Esophagus (tissue), 2 donors: ENCODE measurements around the gene NFIB. TPM values are rescaled to one million over a fixed set of nuclear protein-coding genes. Genes with fewer than 3 reads are reported as not detected.

Source experiments
- H3K27ac ChIP-seq, 2 donors: one replicate each; pipeline ENCODE4 v1.5.1; 2013; ENCODE audit warnings: low read depth in 2 of 2, mild to moderate bottlenecking in 2 of 2, inconsistent platforms in 1 of 2, low read length in 1 of 2, moderate library complexity in 1 of 2
- H3K27me3 ChIP-seq, 2 donors: one replicate each; pipeline ENCODE4 v1.6.1; 2013; ENCODE audit warnings: low read length in 2 of 2, control low read depth in 1 of 2, mild to moderate bottlenecking in 1 of 2; ENCODE audit not compliant: insufficient read depth in 2 of 2, control insufficient read depth in 1 of 2
- H3K36me3 ChIP-seq, 2 donors: one replicate each; pipeline ENCODE4 v1.6.1; 2013; ENCODE audit warnings: low read length in 1 of 2; ENCODE audit not compliant: control insufficient read depth in 2 of 2, insufficient read depth in 2 of 2
- H3K4me1 ChIP-seq, 2 donors: one replicate each; pipeline ENCODE4 v1.6.1; 2013; ENCODE audit warnings: low read length in 1 of 2; ENCODE audit not compliant: control insufficient read depth in 2 of 2, insufficient read depth in 2 of 2
- H3K4me3 ChIP-seq, 2 donors: one replicate each; pipeline ENCODE4 v1.5.1; 2013; ENCODE audit warnings: low read length in 2 of 2, mild to moderate bottlenecking in 2 of 2, low read depth in 1 of 2, moderate library complexity in 1 of 2
- H3K9me3 ChIP-seq, 2 donors: one replicate each; pipeline ENCODE4 v1.6.1; 2013; ENCODE audit warnings: mild to moderate bottlenecking in 2 of 2, low read depth in 1 of 2, low read length in 1 of 2, moderate library complexity in 1 of 2; ENCODE audit not compliant: control insufficient read depth in 2 of 2, insufficient read depth in 1 of 2
- WGBS, 2 donors: extraction: QIAGEN DNeasy Blood & Tissue Kit; methylation state at CpG; one replicate each; pipeline ENCODE4 v1.1.7; 2013; 5-methylcytosine and 5-hydroxymethylcytosine counted together
- polyA plus RNA-seq, 2 donors: library from polyadenylated mRNA; stranded (reverse); fragments of 200-250 nt; gene quantifications; one replicate each; pipeline ENCODE4 v1.2.3, GENCODE V29; 2013
- donor health status: healthy with polysubstance abuse.
- donor health status: Bipolar disorder and iron deficiency.

NFIB gene
- polyA plus RNA-seq, 2 donors = 4.0 to 6.6 TPM

- Histone ChIP-seq H3K27me3 (no peaks in the 10 kb centered on the region), H3K27ac (no peak overlapping the region), H3K9me3 (no peaks in the 10 kb centered on the region), H3K36me3 (no peaks in the 10 kb centered on the region), H3K4me3 (no peak overlapping the region), H3K4me1 (peaks cover 2% of the 10 kb centered on the region in 2 donors)
- WGBS, 2 donors = 80 to 90% methylated on average over 3 of the region's 3 CpGs
Measured at GRCh38 chr9:14214065-14214684, 99.8 kb downstream of the NFIB start.

DNA sequence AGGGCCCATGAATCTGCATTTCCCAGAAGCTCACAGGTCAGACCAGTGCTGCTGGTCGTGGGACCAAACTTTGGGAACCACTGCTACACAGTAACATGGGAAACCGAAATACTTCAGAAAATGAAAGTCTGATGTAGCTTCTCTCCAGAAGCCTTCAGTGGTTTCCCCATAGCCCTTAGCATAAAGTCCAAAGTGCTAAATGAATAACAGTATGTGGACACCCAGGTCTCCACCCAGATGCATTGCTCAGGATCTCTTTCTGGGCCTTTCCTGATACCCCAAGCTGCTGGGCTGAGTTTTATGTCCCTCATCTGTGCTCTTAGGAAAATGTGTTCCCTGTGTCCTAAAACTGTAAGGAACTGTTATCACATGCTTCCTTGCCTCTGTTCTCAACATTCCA, 100.4 kb downstream of the NFIB start:
- no peaks in the 10 kb centered on the region for H3K27me3 ChIP-seq
- H3K36me3 ChIP-seq = no peaks in the 10 kb centered on the region
- H3K4me1 ChIP-seq = peaks cover 2% of the 10 kb centered on the region in 2 donors
- 77 to 85% methylated on average over 2 of the region's 2 CpGs for WGBS, 2 donors
- H3K27ac ChIP-seq = no peak overlapping the region
- H3K4me3 ChIP-seq = no peak overlapping the region
- no peaks in the 10 kb centered on the region for H3K9me3 ChIP-seq

DNA sequence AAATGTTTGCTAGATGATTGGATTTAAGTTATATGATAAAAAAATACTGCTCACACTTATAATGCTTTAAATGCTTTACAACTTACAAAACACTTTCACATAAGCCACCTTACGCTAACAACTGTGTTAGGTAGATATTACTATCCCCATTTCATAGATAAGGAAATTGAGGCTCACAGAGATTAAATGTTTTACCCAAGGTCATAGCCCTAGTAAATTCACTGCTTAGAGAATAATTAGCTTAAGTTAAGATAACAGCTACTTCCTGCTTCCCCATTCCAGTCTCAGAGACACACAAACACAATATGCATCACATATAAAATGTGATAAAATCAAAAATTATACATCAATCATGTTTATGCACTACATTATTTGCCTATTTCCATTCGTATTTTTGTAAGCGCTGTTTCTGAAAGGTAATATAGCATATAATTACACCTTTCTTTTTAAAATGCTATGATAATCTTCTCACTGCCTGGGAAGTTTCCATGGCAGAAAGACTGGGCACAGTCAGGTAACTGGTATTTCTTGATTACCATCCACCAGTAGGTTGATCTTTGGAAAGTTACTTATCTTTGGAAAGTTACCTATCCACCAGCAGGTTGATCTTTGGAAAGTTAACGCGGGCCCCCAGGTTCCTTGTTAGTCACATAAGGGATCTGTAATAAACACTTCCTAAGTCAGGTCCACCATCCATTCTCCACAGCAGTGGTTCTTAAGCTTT, 101.1 kb downstream of the NFIB start:
- no peaks in the 10 kb centered on the region for H3K27me3 ChIP-seq
- 59 to 84% methylated on average over 5 of the region's 5 CpGs for WGBS, 2 donors
- no peaks in the 10 kb centered on the region for H3K9me3 ChIP-seq
- H3K4me1 ChIP-seq = peaks cover 2% of the 10 kb centered on the region in 2 donors
- no peak overlapping the region for H3K27ac ChIP-seq
- H3K4me3 ChIP-seq = no peak overlapping the region
- H3K36me3 ChIP-seq = no peaks in the 10 kb centered on the region

GRCh38 chr9:14212077-14212476, 101.9 kb downstream of the NFIB start:
- H3K9me3 ChIP-seq = no peaks in the 10 kb centered on the region
- H3K4me3 ChIP-seq = no peak overlapping the region
- H3K36me3 ChIP-seq = no peaks in the 10 kb centered on the region
- H3K4me1 ChIP-seq = peaks cover 2% of the 10 kb centered on the region in 2 donors
- WGBS, 2 donors = 31 to 37% methylated on average over 1 of the region's 1 CpG
- H3K27me3 ChIP-seq = no peaks in the 10 kb centered on the region
- no peak overlapping the region for H3K27ac ChIP-seq

DNA sequence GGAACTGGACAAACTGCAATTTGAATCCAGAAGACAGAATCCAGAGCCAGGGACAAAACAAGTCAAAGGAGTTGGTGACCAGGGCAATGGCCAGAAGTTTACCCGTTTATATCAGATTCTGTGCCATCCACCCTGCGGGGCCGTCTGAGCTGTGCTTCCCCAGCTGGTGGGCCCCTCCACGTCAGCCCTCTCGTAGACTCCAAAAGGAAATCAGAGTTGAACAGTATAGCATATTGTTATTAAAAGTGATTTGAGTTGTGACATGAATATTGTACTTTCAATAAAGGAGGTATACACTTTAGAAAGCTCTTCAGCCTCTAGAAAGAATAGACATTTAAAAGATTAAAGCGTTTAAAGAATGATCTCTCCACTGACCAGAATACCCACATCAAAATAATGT, 102.4 kb downstream of the NFIB start:
- peaks cover 2% of the 10 kb centered on the region in 2 donors for H3K4me1 ChIP-seq
- 68 to 76% methylated on average over 6 of the region's 6 CpGs for WGBS, 2 donors
- H3K9me3 ChIP-seq = no peaks in the 10 kb centered on the region
- H3K27me3 ChIP-seq = no peaks in the 10 kb centered on the region
- H3K36me3 ChIP-seq = no peaks in the 10 kb centered on the region
- no peak overlapping the region for H3K27ac ChIP-seq
- H3K4me3 ChIP-seq = no peak overlapping the region

DNA sequence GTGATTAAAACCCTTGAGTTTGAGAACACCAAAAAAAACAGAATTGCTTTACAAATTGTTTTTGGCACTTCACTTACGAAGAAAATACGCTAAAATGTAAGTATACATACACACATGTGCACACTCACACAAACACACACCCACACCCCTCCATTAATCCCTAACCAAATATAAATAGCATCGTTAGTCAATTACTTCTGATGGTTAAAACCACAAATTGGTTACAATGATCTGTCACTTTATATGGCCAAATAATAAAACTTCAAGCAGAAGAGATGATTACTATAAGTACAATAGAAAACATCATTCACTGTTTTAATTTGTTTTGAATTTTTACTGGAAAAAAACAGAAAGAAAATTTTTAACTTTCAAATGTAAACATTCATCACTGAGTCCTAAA, 103.5 kb downstream of the NFIB start:
- 67 to 68% methylated on average over 3 of the region's 3 CpGs for WGBS, 2 donors
- peaks cover 2% of the 10 kb centered on the region in 2 donors for H3K4me1 ChIP-seq
- H3K36me3 ChIP-seq = no peaks in the 10 kb centered on the region

GRCh38 chr9:14209399-14210345, 104.3 kb downstream of the NFIB start:
- no peaks in the 10 kb centered on the region for H3K27me3 ChIP-seq
- H3K9me3 ChIP-seq = no peaks in the 10 kb centered on the region
- 76 to 79% methylated on average over 8 of the region's 8 CpGs for WGBS, 2 donors
- peaks cover 2% of the 10 kb centered on the region in 2 donors for H3K4me1 ChIP-seq
- H3K4me3 ChIP-seq = no peak overlapping the region
- no peaks in the 10 kb centered on the region for H3K36me3 ChIP-seq
- H3K27ac ChIP-seq = no peak overlapping the region

More for the DNA sequence above, 103.5 kb downstream of the NFIB start:
- Histone ChIP-seq H3K27ac (no peak overlapping the region), H3K27me3 (no peaks in the 10 kb centered on the region), H3K4me3 (no peak overlapping the region), H3K9me3 (no peaks in the 10 kb centered on the region)

- Histone ChIP-seq H3K9me3 (no peaks in the 10 kb centered on the region), H3K27ac (no peak overlapping the region), H3K27me3 (no peaks in the 10 kb centered on the region), H3K36me3 (no peaks in the 10 kb centered on the region), H3K4me3 (no peak overlapping the region), H3K4me1 (peaks cover 0 to 2% of the 10 kb centered on the region in 2 donors)
- 64 to 70% methylated on average over 6 of the region's 6 CpGs for WGBS, 2 donors
Measured at GRCh38 chr9:14207352-14207995, 106.5 kb downstream of the NFIB start.

DNA sequence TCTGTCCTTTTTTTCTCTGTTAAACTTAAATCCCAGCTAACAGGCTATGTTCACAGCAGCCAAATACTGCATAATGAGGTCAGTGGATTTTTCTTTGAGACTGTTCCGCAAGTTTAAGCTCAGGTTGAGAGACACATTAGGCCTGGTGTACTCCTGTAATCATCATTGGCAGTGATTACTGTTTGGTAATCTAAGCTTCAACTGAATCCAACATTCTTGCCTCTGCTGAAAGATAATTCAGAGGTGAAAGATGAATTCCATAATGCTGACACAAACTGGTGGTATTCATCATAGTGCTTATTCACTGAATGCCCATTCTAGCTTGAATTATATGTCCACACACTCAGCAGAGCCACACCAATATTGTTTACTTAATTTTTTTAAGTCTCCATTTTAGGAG, 108.5 kb downstream of the NFIB start:
- Histone ChIP-seq H3K9me3 (no peaks in the 10 kb centered on the region), H3K4me1 (no peaks in the 10 kb centered on the region), H3K4me3 (no peak overlapping the region), H3K27ac (no peak overlapping the region), H3K36me3 (no peaks in the 10 kb centered on the region), H3K27me3 (no peaks in the 10 kb centered on the region)
- WGBS, 2 donors = 33 to 52% methylated on average over 1 of the region's 1 CpG
